PC-3 (cell line): ENCODE measurements around the gene GNPTG. TPM values are rescaled to one million over a fixed set of nuclear protein-coding genes. Genes with fewer than 3 reads are reported as not detected.

Experiments used
- ATAC-seq: fragments of 200-7000 bp; cut with Tn5 transposase; 2 replicates; pipeline ENCODE4 v1.9.1; 2020; ENCODE audit warnings: mild to moderate bottlenecking, moderate library complexity
- BruUV-seq: library from RNA; stranded (reverse); fragments of 400-500 nt; replicated peaks from 2 replicates; lab custom pipeline; 2021; lab: Mats Ljungman, UMichigan
- CTCF ChIA-PET: fragments of 300-600 bp; sonication (Branson Sonifier 250); formaldehyde crosslinking; loops from one replicate; lab custom pipeline; 2022; ENCODE audit warnings: antibody characterized with exemption; lab: Charles Lee
- POLR2A ChIA-PET: fragments of 300-600 bp; sonication (Branson Sonifier 250); formaldehyde crosslinking; loops from one replicate; lab custom pipeline; 2022; ENCODE audit warnings: antibody characterized with exemption; ENCODE audit not compliant: unreplicated experiment; lab: Charles Lee
- DNase-seq: peaks from one replicate; pipeline ENCODE4 v3.0.0-alpha.2; 2015
- H2AFZ ChIP-seq: fragments of 300-600 bp; sonication (generic); 2 replicates; pipeline ENCODE4 v1.6.0; 2016; ENCODE audit warnings: antibody characterized with exemption, low read length
- H3F3A ChIP-seq: fragments of 300-600 bp; sonication (generic); one replicate; pipeline ENCODE4 v1.6.0; 2017; ENCODE audit warnings: antibody characterized with exemption, low read length, control low read depth, mild to moderate bottlenecking; ENCODE audit not compliant: unreplicated experiment
- H3K27ac ChIP-seq: fragments of 300-600 bp; sonication (generic); 2 replicates; pipeline ENCODE4 v1.5.1; 2016; ENCODE audit warnings: mild to moderate bottlenecking, low read length
- H3K27me3 ChIP-seq: fragments of 300-600 bp; sonication (generic); 2 replicates; pipeline ENCODE4 v1.6.1; 2016; ENCODE audit warnings: low read length, mixed read lengths
- H3K36me3 ChIP-seq: fragments of 300-600 bp; sonication (generic); 2 replicates; pipeline ENCODE4 v1.6.1; 2016; ENCODE audit warnings: low read depth, mixed run types, low read length, mixed read lengths
- H3K4me1 ChIP-seq: fragments of 300-600 bp; sonication (generic); 2 replicates; pipeline ENCODE4 v1.5.1; 2016; ENCODE audit warnings: low read length; ENCODE audit not compliant: insufficient read depth
- H3K4me2 ChIP-seq: fragments of 300-600 bp; sonication (generic); 2 replicates; pipeline ENCODE4 v1.6.0; 2016; ENCODE audit warnings: low read length
- H3K4me3 ChIP-seq: fragments of 300-600 bp; sonication (generic); 2 replicates; pipeline ENCODE4 v1.5.1; 2016; ENCODE audit warnings: mild to moderate bottlenecking, low read length, mixed read lengths
- H3K79me2 ChIP-seq: fragments of 300-600 bp; sonication (generic); 2 replicates; pipeline ENCODE4 v1.6.1; 2017; ENCODE audit warnings: low read length, mixed read lengths
- H3K9ac ChIP-seq: fragments of 300-600 bp; sonication (generic); 2 replicates; pipeline ENCODE4 v1.6.0; 2016; ENCODE audit warnings: mild to moderate bottlenecking, low read length
- H3K9me2 ChIP-seq: fragments of 300-600 bp; sonication (generic); replicated peaks from 2 replicates; pipeline ENCODE4 v1.6.1; 2016; ENCODE audit warnings: mixed run types, low read length, mixed read lengths
- H3K9me3 ChIP-seq: fragments of 300-600 bp; sonication (generic); 2 replicates; pipeline ENCODE4 v1.6.1; 2016; ENCODE audit warnings: low read length, mixed read lengths
- H4K20me1 ChIP-seq: fragments of 300-600 bp; sonication (generic); 2 replicates; pipeline ENCODE4 v1.6.1; 2016; ENCODE audit warnings: low read length, mixed read lengths
- EZH2 ChIP-seq: fragments of 300-600 bp; sonication (generic); IDR thresholded peaks from one replicate; pipeline ENCODE4 v1.6.1; 2017; ENCODE audit warnings: antibody characterized with exemption, mild to moderate bottlenecking, low read length; ENCODE audit not compliant: unreplicated experiment
- EZH2phosphoT487 ChIP-seq: fragments of 300-600 bp; sonication (generic); IDR thresholded peaks from 2 replicates; pipeline ENCODE4 v1.6.1; 2018; ENCODE audit warnings: mild to moderate bottlenecking, antibody characterized with exemption, low read length, borderline replicate concordance
- intact Hi-C: fragments of 100-400 bp; cut with micrococcal nuclease; formaldehyde crosslinking; loops from 2 replicates; pipeline ENCODE4 v1.9.0; 2023
- total RNA-seq: library from RNA; depleted of rRNA; stranded (reverse); fragments of >200 nt; gene quantifications from 2 replicates; pipeline ENCODE4 v1.2.3, GENCODE V29; 2014
- TF ChIP-seq, protein P1 (sequence below): fragments of 300-600 bp; sonication (generic); conservative IDR thresholded peaks from 2 replicates; pipeline ENCODE4 v1.5.1; 2017; ENCODE audit warnings: antibody characterized with exemption, low read depth, mild to moderate bottlenecking, low read length

GNPTG gene
- total RNA-seq, 1 experiment from 2014 or later, result 36.3 TPM

- H3K4me3 ChIP-seq, result no peak overlapping the region
- no peaks in the 10 kb centered on the region for H4K20me1 ChIP-seq
- H3K79me2 ChIP-seq, result peaks cover 80% of the 10 kb centered on the region
- peak overlapping the region; percentile 18 for H3K27ac ChIP-seq
- no peak for TF ChIP-seq EZH2
- TF ChIP-seq, protein P1, sequence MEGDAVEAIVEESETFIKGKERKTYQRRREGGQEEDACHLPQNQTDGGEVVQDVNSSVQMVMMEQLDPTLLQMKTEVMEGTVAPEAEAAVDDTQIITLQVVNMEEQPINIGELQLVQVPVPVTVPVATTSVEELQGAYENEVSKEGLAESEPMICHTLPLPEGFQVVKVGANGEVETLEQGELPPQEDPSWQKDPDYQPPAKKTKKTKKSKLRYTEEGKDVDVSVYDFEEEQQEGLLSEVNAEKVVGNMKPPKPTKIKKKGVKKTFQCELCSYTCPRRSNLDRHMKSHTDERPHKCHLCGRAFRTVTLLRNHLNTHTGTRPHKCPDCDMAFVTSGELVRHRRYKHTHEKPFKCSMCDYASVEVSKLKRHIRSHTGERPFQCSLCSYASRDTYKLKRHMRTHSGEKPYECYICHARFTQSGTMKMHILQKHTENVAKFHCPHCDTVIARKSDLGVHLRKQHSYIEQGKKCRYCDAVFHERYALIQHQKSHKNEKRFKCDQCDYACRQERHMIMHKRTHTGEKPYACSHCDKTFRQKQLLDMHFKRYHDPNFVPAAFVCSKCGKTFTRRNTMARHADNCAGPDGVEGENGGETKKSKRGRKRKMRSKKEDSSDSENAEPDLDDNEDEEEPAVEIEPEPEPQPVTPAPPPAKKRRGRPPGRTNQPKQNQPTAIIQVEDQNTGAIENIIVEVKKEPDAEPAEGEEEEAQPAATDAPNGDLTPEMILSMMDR, result no peak
- no peak for TF ChIP-seq EZH2phosphoT487
- BruUV-seq, result no TSS peak
- H3K4me1 ChIP-seq, result peaks cover 9% of the 10 kb centered on the region; the same call in 1 of the 2 replicates
- no peaks in the 10 kb centered on the region for H3K9me3 ChIP-seq
- H3K36me3 ChIP-seq, result peaks cover 8% of the 10 kb centered on the region; the same call in 1 of the 2 replicates
- ChIA-PET CTCF (no interaction called here), POLR2A (no interaction called here)
- no peaks in the 10 kb centered on the region for H3F3A ChIP-seq
- peak; percentile 79 for ATAC-seq
- no peak overlapping the region for H3K9ac ChIP-seq
- intact Hi-C loops, result no loop called here
- no peak overlapping the region for H2AFZ ChIP-seq
- no peaks in the 10 kb centered on the region for H3K9me2 ChIP-seq
- H3K4me2 ChIP-seq, result 0 out of 2 replicates have a peak overlapping the region, but pooled peaks have one; percentile 6
- peak; percentile 29 for DNase-seq
- H3K27me3 ChIP-seq, result no peaks in the 10 kb centered on the region
These were observed 6.3 kb downstream of the GNPTG start for GRCh38 chr16:1357906-1358566.

DNA sequence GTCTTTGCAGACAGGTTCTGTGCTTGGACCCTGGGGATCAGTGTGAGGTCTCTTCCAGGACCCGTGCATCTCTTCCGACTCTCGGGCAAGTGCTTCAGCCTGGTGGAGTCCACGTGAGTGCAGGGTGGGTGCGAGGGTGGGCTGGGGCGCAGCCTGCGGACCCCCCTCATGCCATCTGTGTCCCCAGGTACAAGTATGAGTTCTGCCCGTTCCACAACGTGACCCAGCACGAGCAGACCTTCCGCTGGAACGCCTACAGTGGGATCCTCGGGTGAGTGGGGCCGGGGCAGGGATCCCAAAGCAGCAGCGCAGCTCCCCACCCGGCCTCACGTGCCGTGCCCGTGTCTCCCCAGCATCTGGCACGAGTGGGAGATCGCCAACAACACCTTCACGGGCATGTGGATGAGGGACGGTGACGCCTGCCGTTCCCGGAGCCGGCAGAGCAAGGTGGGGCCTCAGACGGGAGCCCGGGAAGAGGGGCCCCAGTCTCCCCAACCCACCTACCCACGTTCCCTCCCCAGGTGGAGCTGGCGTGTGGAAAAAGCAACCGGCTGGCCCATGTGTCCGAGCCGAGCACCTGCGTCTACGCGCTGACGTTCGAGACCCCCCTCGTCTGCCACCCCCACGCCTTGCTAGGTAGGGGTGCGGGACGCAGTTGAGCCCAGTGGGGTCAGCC is 10.1 kb downstream of the GNPTG start:
- Histone ChIP-seq H3F3A (no peaks in the 10 kb centered on the region), H3K4me1 (peaks cover 9% of the 10 kb centered on the region; the same call in 1 of the 2 replicates), H3K27ac (no peak overlapping the region), H3K4me2 (no peak overlapping the region), H3K9me3 (no peaks in the 10 kb centered on the region), H3K27me3 (no peaks in the 10 kb centered on the region), H3K79me2 (peaks cover 52% of the 10 kb centered on the region), H4K20me1 (no peaks in the 10 kb centered on the region), H3K9ac (no peak overlapping the region), H3K9me2 (no peaks in the 10 kb centered on the region), H2AFZ (no peak overlapping the region), H3K4me3 (no peak overlapping the region), H3K36me3 (peaks cover 18% of the 10 kb centered on the region)
- ATAC-seq (no peak), DNase-seq (no peak)
- CTCF ChIA-PET, result no interaction called here
- intact Hi-C loops, result no loop called here
- POLR2A ChIA-PET, result no interaction called here
- no peak for TF ChIP-seq EZH2
- no peak for TF ChIP-seq EZH2phosphoT487
- no TSS peak for BruUV-seq

GRCh38 chr16:1362807-1363206 is 11.1 kb downstream of the GNPTG start:
- ATAC-seq, result no peak
- no peak overlapping the region for H3K4me2 ChIP-seq
- H2AFZ ChIP-seq, result no peak overlapping the region
- H3K4me3 ChIP-seq, result no peak overlapping the region
- H3K27me3 ChIP-seq, result no peaks in the 10 kb centered on the region
- ChIA-PET POLR2A (no interaction called here), CTCF (no interaction called here)
- intact Hi-C loops, result no loop called here
- H3K9me3 ChIP-seq, result no peaks in the 10 kb centered on the region
- no peak overlapping the region for H3K27ac ChIP-seq
- H3K79me2 ChIP-seq, result peaks cover 49% of the 10 kb centered on the region
- TF ChIP-seq, protein P1, result no peak
- TF ChIP-seq EZH2phosphoT487 (no peak), EZH2 (no peak)
- H3K4me1 ChIP-seq, result peaks cover 8% of the 10 kb centered on the region; the same call in 1 of the 2 replicates
- H3F3A ChIP-seq, result no peaks in the 10 kb centered on the region
- H3K9ac ChIP-seq, result no peak overlapping the region
- DNase-seq, result no peak
- H4K20me1 ChIP-seq, result no peaks in the 10 kb centered on the region
- peaks cover 18% of the 10 kb centered on the region for H3K36me3 ChIP-seq
- TSS peak; percentile 71 for BruUV-seq
- no peaks in the 10 kb centered on the region for H3K9me2 ChIP-seq
